ELR (cell line): ENCODE data around the gene GPX5.

ENCODE experiments used
- DNase-seq: peaks from one replicate; pipeline ENCODE4 v3.0.0-alpha.2; 2015; ENCODE audit warnings: low read depth

The GPX5 gene

DNA sequence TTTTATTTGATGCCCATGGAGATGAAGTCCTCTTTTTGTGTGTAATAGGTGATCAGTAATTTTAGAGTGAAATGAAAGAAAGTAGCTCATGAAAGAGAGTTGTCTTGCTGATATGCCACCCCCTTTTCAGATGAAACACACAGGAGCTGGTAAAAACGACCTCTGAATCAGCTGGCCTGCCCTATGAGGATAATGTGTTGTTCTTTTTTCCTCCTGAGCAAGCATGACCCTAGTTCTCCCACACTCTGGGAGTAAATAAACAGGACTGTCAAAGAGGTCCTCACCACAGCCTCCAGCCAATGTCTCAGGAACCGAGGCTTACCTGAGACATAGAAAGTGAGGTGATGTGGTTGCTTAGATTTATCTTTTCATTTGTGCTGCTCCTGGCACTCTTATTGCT, 29.5 kb downstream of the GPX5 start:
- DNase-seq, result no peak

DNA sequence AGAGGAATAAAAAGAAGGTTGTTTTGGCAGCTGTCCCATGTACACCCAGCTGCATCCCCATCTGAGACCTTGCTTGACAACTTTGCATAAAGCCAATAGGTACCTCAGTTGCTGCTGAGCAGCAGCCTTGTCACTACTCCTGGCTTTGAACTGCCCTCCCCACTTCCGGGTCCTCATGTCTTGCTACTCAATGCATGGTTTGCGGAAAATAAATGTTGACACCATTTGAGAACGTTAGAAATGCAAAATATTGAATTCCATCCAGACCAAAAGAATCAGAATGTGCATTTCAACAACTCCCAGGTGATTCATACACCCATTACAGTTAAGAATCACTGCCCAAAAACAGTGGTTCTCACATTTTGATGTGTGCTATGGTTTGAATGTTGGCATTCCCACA, 32.9 kb downstream of the GPX5 start:
- DNase-seq, result no peak

DNA sequence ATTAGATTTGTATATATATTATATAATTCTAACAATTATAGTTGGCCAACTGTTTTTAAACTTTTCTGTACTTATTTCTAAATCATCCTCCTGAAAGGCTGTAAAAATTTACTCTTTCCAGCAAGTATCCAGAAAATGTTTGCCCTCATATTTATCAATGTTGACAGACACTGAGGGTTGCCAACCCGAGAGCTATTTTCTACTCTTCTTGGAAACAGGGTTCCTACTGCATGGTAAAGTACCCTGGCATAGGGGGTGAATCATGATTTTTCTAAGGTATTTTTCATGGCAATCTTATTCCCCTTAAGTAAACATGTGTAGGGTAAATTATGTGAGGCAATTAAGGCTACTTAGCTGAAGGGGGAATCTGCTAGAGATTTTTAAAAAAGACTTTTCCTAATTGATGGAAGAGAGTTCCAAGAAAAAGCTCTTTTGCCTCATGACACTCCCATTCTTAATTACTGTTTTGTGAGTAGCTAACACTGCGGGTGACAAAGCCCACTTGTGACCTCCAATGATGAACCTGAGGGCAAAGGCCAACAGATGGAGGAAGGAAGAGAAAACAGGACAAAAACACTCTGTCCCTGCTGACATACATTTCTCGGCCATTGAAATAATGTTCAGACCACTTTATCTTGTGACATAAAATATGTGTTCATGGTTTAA, 37.9 kb downstream of the GPX5 start:
- DNase-seq, result no peak

DNA sequence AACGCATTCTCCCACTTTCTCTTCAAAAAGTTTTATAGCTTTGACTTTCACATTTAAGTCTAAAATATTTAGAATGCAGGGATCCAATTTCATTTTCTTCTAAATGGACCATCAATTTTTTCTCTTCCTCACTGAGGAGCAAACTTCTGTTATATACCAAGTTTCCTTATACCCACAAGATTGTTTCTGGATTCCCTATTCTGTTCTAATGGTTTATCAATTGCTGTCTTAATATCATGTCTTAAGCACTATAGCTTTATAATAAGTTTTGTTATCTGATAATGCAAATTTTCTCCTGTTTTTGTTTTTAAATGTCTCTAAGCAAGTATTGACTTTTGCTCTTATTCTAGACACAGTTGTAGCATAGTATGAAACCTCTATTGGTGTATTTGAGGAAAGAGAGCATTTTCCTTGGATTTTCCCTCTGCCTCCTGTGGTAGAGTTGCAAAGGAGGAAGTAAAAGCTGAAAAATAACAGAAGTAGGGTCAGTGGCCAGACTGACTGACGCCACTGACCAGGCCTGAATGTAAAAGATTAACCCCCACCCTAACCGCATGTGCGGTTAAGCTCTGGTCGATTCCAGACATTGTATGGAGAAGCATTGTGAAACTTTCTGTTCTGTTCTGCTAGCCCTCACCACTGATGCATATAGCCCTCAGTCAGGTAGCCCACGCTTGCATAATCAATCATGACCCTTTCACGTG, 40.3 kb downstream of the GPX5 start:
- no peak for DNase-seq

DNA sequence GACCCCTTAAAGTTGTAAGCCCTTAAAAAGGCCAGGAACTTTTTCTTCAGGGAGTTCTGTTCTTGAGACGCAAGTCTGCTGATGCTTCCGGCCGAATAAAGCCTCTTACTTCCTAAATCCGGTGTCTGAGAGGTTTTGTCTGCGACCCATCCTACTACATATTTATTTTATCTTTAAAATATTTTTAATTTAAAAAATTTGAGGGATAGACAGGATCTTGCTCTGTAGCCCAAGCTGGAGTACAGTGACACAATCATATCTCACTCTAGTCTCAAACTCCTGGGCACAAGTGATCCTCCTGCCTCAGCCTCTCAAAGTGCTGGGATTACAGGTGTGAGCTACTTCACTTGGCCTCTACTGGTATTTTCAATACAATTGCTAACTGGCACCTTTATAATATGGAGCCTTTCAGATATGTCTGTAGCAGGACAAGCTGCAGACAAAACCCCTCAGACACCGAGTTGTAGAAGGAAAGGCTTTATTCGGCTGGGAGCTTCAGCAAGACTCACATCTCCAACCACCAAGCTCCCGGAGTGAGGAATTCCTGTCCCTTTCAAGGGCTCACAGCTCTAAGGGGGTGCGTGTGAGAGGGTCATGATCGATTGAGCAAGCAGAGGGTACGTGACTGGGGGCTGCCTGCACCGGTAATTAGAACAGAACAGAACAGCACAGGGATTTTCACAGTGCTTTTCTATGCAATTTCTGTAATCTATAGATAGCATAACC, 41.0 kb downstream of the GPX5 start:
- DNase-seq, result no peak

DNA sequence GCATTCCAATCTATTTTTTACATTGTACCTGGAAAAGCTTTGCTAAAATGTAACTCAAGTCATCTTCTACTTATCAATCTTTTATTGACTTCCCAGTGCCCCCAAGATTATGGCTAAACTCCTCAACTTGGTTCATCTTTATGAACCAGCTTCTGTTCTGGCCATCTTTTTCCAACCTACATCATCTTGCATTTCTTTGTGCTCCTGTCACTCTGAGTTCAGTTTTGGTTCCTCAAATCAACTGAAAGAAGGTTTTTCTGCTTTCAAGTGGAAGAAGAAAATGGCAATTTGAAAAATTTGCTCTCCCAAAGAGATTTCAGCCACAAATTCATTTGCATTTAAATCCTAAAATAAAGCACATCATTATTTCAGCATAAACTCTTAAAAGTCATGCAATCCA, 41.8 kb downstream of the GPX5 start:
- DNase-seq, result no peak

DNA sequence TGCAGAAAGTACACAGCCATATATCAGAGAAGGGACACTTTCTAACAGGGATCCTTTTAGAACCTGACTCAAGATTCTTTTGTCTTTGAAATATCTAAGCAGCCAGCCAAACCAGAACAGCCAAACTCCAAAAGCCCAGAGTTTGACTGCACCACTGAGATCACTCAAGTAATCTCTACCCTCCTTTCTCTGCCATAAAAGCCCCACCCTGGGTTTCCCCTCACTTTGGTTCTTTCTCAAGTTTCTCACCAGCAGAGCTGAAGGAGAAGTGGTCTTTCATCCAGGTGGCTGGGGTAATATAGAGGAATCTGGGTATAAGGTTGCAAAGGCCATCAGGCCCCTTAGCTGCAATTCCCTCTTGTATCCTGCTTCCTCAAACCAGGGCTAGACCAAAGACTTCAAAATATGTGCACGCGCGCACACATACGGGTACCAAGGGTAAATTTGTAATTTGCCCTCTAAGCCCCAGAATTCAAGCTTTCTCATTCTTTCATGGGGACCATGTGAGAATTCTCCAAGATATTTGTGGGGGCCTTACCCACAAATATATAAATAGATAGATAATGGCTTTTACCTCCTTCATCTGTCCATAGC, 42.9 kb downstream of the GPX5 start:
- DNase-seq, result no peak

DNA sequence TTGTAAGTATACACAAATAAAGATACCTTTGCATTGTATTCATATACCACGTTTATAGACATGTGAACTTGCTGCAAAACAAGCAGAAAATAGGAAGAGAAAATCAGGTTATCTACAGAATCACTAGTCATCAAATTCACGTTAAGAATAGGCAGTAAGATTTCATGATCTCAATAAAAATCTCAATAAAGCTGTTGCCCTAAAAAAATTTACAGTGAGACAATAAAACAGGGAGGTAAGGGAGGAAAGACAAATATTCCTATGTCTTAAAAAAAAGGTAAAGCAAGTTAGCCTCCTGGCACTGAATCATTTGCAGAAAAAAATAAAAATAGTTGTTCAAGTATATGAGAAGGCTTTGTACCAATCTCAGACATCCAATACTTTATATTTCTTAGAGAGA, 44.1 kb downstream of the GPX5 start:
- no peak for DNase-seq

DNA sequence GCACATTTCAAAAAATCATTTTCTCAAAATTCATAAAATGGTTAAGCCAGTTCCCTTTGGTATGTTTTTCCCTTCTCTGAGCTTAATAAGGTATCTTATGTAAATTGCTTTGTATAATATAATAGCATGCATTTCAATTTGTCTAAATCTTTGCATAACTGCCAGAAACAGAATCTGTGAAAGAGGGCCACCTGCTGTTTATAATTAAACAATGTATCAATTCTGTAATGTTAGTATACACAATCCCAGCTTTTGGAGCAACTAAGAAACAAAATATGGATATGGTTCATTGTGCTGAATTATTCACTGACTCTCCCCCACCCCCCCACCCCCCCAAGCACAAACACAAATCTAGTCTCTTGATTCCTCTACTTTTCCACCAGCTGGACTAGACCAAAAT, 54.8 kb downstream of the GPX5 start:
- DNase-seq, result peak; percentile 43

DNA sequence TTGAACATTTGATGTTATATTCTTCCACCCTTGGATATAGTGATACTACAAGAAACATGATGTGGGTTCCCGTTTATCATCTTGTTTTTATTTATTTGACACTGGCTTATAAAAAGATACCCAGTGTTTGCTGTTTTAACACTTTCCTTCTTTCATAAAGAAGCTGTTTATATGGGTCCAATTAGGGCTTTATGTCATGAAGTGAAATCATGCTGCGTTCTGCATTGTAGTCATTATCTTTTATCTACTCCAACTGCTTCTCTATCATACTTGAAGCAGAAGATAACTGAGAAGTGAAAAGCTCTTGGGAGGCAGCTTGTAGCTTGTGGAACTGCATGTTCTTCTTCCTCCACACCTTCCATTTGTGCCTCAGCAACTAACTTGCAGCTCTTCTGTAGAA, 57.8 kb downstream of the GPX5 start:
- DNase-seq, result no peak
